GM21360 (cell line): ENCODE measurements around the gene ADAMTS2.
"Not testable (repeated sequence)": the region's sequence is repeated elsewhere in the genome, so short reads cannot be mapped to it uniquely, and the experiment has no call there.

ENCODE experiments used
- ATAC-seq: cut with Tn5 transposase; IDR thresholded peaks from one replicate; pipeline ENCODE4 v1.9.1; 2021; ENCODE audit warnings: mild to moderate bottlenecking, moderate library complexity; ENCODE audit not compliant: unreplicated experiment

The ADAMTS2 gene

DNA sequence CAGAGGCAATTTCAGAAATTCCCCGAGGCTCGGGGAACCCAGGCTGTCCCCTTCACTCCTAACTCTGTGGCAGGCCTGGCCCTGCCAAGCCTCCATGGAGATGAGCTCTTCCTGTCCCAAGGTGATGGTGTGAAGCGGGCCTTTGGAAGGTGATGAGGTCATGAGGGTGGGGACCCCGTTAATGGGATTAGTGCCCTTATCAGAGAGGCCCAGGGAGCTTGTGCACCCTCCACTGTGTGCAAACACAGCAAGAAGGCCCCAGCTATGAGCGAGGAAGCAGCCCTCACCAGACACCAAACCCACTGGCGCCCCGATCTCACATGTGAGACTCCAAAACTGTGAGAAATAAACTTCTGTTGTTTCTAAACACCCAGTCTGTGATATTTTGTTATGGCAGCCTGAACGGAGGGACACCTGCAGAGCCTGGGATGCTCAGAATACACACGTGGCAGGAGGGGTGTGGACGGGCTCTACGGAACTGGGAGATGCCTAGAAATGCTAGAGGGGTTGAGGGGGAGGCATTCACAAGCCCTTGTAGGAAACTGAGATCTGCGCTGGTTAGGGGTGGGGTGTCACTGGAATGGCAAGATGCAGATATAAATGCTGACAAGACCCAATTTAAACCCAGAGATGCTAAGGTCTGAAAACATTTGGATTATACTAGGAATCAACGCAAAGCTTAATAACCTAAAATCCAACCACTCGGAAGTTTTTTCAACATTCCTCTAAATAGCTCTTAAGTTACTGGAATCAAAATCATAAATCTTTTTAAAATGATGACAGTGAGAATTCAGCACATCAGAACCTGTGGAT, 46.9 kb downstream of the ADAMTS2 start:
- ATAC-seq = no peak

DNA sequence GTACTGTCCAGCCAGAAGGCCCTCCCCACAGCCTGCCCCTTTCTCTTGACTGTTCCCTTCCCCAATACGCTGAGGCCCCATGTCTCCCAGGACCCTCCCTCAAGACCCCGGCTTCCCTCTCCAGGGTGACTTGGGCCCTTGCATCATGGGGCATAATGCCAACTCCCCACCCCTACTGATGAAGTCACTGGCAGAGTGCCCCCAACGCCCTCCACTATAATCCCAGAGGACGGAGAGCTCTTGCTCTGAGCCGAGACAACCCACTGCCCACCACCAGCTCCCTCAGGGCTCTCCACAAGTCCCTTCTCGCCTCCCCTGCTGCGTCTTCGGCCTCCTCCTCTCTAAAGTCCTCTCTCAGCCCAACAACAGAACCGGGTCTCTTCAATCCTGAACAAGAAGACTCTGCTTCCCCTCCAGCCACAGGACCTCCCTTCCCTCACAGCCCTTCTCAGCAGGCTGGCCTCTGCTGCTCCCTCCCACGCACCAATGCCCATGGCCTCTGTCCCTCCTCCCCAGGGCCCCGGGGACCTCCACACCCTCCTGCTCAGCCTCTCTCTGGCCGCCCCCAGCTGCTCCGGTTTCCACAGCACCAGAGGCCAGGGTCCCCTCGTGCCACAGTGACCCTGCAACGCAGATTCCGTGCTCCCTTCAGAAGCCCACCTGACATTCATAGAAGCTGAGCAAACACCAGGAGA, 47.6 kb downstream of the ADAMTS2 start:
- no peak for ATAC-seq

GRCh38 chr5:179297026-179297425, 48.2 kb downstream of the ADAMTS2 start:
- no peak for ATAC-seq

DNA sequence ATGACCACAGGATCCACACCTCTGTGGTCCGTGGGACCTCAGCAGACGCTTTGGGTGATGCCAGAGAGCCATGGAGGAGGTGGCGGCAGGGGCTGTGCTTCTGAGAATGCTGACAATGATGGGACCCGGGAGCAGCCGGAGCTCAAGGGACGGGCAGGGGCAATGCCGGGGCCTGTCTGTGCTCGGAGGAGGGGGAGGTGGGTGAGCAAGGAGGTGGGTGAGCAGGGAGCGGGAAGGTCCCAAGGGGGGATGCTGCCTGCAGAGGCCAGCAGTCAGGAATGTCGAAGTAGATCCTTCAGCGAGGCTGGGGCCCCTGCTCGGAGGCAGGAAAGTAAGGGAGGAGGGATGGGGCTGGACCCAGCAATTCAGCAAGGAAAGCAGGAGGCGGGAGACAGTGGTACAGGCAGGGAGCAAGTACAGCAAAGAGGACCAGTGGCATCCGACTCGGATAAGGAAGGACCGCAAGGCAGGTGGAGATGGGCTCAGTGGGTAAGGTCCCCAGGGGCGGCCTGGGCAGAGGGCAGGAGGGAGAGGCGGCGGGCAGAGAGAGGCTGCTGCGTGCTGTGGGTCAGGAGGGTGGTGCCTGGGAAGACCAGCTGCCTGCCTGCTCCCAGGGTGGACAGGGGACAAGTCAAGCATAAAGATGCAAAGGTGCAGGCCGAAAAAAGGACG, 49.0 kb downstream of the ADAMTS2 start:
- ATAC-seq = no peak

- no peak for ATAC-seq
Measured at GRCh38 chr5:179295778-179296149, 49.5 kb downstream of the ADAMTS2 start.

GRCh38 chr5:179294891-179295777, 50.1 kb downstream of the ADAMTS2 start:
- no peak for ATAC-seq

- ATAC-seq = no peak
Measured at GRCh38 chr5:179294131-179294780, 51.0 kb downstream of the ADAMTS2 start.

DNA sequence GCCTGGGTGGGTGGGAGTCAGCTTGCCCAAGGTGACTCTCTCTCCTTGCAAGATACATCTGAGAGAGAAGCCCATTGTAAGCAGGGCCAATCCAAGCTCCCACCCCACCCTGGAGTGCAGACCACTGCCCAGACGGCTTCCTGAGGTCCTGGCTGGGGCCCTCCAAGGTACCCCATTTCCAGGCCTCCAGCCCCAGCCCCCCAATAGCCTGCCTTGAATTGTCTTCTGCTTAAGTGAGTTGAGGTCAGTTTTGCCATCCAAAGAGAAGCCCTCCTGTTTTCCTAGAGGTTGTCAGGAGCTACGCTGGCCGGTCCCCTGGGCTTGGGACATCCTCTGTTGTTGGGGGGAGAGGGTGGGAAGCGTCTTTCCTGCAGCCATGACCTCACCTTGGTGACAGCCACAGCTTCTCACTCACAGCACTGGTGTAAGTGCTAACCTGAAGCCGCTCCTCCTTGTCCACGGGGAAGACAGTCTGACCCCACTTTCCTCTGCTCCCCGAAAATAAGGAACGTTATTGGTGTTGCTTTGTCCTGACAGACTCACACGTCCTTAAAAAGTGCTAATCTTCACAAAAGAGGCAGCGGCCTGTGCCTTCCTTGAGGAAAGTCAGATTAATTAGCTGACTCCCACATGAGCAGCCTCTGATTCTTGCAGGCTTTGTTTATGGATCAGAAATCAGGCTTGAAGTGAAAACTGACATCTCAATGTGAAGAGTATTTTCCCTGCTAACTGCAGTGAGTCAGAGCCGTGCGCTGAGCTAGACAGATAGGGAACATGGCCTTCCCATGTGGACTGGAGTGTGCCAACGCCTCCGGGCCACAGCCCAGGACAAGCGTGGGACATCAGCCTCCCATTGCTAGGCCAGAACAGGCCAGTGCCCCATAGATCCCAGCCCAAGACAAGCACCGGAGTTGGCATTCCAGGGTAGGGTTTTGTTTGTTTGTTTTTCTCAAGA, 52.3 kb downstream of the ADAMTS2 start:
- no peak for ATAC-seq

DNA sequence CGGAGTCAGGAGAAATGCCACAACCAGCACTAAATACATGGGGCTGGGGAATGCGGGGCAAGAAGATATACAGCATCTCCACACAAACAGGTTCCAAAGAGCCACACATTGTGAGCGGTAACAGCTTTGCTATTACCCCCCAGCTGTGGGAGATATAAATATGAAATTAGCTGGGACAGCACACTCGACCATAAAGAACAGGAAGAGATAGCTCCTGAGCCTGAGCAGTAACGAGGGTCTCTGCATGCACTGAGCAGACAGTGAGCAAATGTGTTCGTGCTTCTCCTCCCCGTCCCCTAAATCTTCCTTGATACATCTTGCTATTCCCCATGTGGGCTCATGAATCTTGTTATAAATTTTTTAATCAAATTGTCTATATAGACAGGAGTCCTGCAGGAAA, 53.1 kb downstream of the ADAMTS2 start:
- no peak for ATAC-seq

GRCh38 chr5:179290681-179291540, 54.4 kb downstream of the ADAMTS2 start:
- no peak for ATAC-seq

GRCh38 chr5:179289756-179290385, 55.4 kb downstream of the ADAMTS2 start:
- ATAC-seq = no peak

GRCh38 chr5:179288809-179289185, 56.5 kb downstream of the ADAMTS2 start:
- no peak for ATAC-seq

- no peak for ATAC-seq
Measured at GRCh38 chr5:179288101-179288808, 57.0 kb downstream of the ADAMTS2 start.

GRCh38 chr5:179287631-179288030, 57.6 kb downstream of the ADAMTS2 start:
- ATAC-seq = no peak

- no peak for ATAC-seq
Measured at GRCh38 chr5:179287071-179287470, 58.2 kb downstream of the ADAMTS2 start.

- ATAC-seq = not testable (repeated sequence)
Measured at GRCh38 chr5:179285776-179286162, 59.5 kb downstream of the ADAMTS2 start.
